CD4-positive, CD25-positive, alpha-beta regulatory T cell (primary cell): ENCODE measurements around the gene SFTPA1. TPM values are rescaled to one million over a fixed set of nuclear protein-coding genes. Genes with fewer than 3 reads are reported as not detected.
"Not testable (repeated sequence)": the region's sequence is repeated elsewhere in the genome, so short reads cannot be mapped to it uniquely, and the experiment has no call there.

Source experiments
- ATAC-seq, 2 donors: fragments of 150-1000 bp; cut with Tn5 transposase; one replicate each; pipeline ENCODE4 v1.10.0; 2021; ENCODE audit warnings: low read depth in 2 of 2, moderate number of reproducible peaks in 2 of 2, moderate library complexity in 1 of 2
- DNase-seq, 3 donors: peaks; one replicate each; pipeline versions ENCODE4 v3.0.0 to v3.0.0-alpha.2; 2012 to 2022; ENCODE audit warnings: mixed read lengths in 1 of 3
- H3K27ac ChIP-seq: one replicate; pipeline ENCODE4 v1.7.0; 2013; ENCODE audit warnings: mild to moderate bottlenecking, low read length; ENCODE audit not compliant: insufficient read depth, poor library complexity, severe bottlenecking
- H3K27me3 ChIP-seq: one replicate; pipeline ENCODE4 v1.7.0; 2013; ENCODE audit warnings: low read length; ENCODE audit not compliant: control insufficient read depth, insufficient read depth
- H3K36me3 ChIP-seq: one replicate; pipeline ENCODE4 v1.7.0; 2013; ENCODE audit warnings: mild to moderate bottlenecking, low read length, moderate library complexity; ENCODE audit not compliant: control insufficient read depth, insufficient read depth
- H3K4me1 ChIP-seq: 2 replicates; pipeline ENCODE4 v1.7.0; 2013; ENCODE audit warnings: mild to moderate bottlenecking, low read length; ENCODE audit not compliant: insufficient read depth, control insufficient read depth, poor library complexity, severe bottlenecking
- H3K4me3 ChIP-seq: one replicate; pipeline ENCODE4 v1.7.0; 2013; ENCODE audit warnings: low read depth, mild to moderate bottlenecking, low read length, moderate library complexity
- H3K9me3 ChIP-seq, 2 experiments: 1 replicate in 1 of 2; 2 replicates in 1 of 2; pipeline ENCODE4 v1.7.0; 2013; ENCODE audit warnings: low read length in 2 of 2, mild to moderate bottlenecking in 1 of 2, moderate library complexity in 1 of 2; ENCODE audit not compliant: control insufficient read depth in 2 of 2
- H3K27ac Mint-ChIP-seq, 3 donors: one replicate each; pipeline ENCODE4 v1.8.0; 2020 to 2022; ENCODE audit warnings: mild to moderate bottlenecking in 3 of 3, mixed read lengths in 3 of 3, moderate library complexity in 2 of 3
- H3K27me3 Mint-ChIP-seq: one replicate; pipeline ENCODE4 v1.8.0; 2022; ENCODE audit warnings: mild to moderate bottlenecking, mixed read lengths
- H3K36me3 Mint-ChIP-seq: one replicate; pipeline ENCODE4 v1.8.0; 2020; ENCODE audit warnings: mixed read lengths
- H3K4me1 Mint-ChIP-seq, 4 donors: one replicate each; pipeline ENCODE4 v1.8.0; 2020 to 2022; ENCODE audit warnings: mixed read lengths in 4 of 4, mild to moderate bottlenecking in 1 of 4
- H3K4me3 Mint-ChIP-seq, 4 donors: one replicate each; pipeline ENCODE4 v1.8.0; 2020 to 2022; ENCODE audit warnings: mild to moderate bottlenecking in 4 of 4, mixed read lengths in 4 of 4, moderate library complexity in 3 of 4
- H3K9me3 Mint-ChIP-seq, 7 donors: one replicate each; pipeline ENCODE4 v1.8.0; 2020 to 2022; ENCODE audit warnings: mixed read lengths in 7 of 7, mild to moderate bottlenecking in 3 of 7, moderate library complexity in 2 of 7
- polyA plus RNA-seq, 4 donors: library from polyadenylated mRNA; unstranded; fragments of 300-500 nt; fragmentation: Illumina TruSeq; gene quantifications; one replicate each; pipeline ENCODE4 v1.2.3, GENCODE V29; 2021
- total RNA-seq: library from RNA; stranded (reverse); gene quantifications from one replicate; pipeline ENCODE4 v1.2.3, GENCODE V29; 2022

SFTPA1 gene
- total and polyA plus RNA-seq, 5 donors from 2014 or later = not detected

GRCh38 chr10:79629955-79630327 lies 19.2 kb downstream of the SFTPA1 start:
- H3K4me1 ChIP-seq = no peaks in the 10 kb centered on the region
- H3K27ac Mint-ChIP-seq = no peak overlapping the region
- H3K36me3 Mint-ChIP-seq = no peaks in the 10 kb centered on the region
- no peaks in the 10 kb centered on the region for H3K36me3 ChIP-seq
- H3K27ac ChIP-seq = no peak overlapping the region
- H3K27me3 Mint-ChIP-seq = peaks cover 31% of the 10 kb centered on the region
- no peaks in the 10 kb centered on the region for H3K4me1 Mint-ChIP-seq
- no peak for ATAC-seq
- H3K27me3 ChIP-seq = peaks cover 5% of the 10 kb centered on the region
- peaks cover 6 to 7% of the 10 kb centered on the region in 2 experiments for H3K9me3 ChIP-seq
- peaks cover 0 to 10% (median 2%) of the 10 kb centered on the region in 7 donors for H3K9me3 Mint-ChIP-seq
- H3K4me3 Mint-ChIP-seq = no peak overlapping the region
- no peak for DNase-seq
- no peak overlapping the region for H3K4me3 ChIP-seq

GRCh38 chr10:79636654-79637199 lies 26.0 kb downstream of the SFTPA1 start:
- not testable (repeated sequence) for H3K4me3 Mint-ChIP-seq, H3K4me1 Mint-ChIP-seq, H3K9me3 ChIP-seq, H3K27ac Mint-ChIP-seq, H3K36me3 ChIP-seq, H3K27me3 ChIP-seq, H3K4me3 ChIP-seq, H3K9me3 Mint-ChIP-seq, H3K27ac ChIP-seq, ATAC-seq, H3K36me3 Mint-ChIP-seq, H3K4me1 ChIP-seq, DNase-seq
- H3K27me3 Mint-ChIP-seq = peaks cover 12% of the 10 kb centered on the region

- H3K4me1 ChIP-seq = no peaks in the 10 kb centered on the region
- Mint-ChIP-seq H3K36me3 (no peaks in the 10 kb centered on the region), H3K27me3 (peaks cover 7% of the 10 kb centered on the region), H3K9me3 (peaks cover 0 to 5% (median 0%) of the 10 kb centered on the region in 7 donors), H3K4me3 (no peak overlapping the region), H3K4me1 (no peaks in the 10 kb centered on the region), H3K27ac (no peak overlapping the region)
- no peaks in the 10 kb centered on the region for H3K36me3 ChIP-seq
- no peaks in the 10 kb centered on the region for H3K9me3 ChIP-seq
- no peak for DNase-seq
- peaks cover 2% of the 10 kb centered on the region for H3K27me3 ChIP-seq
- ATAC-seq = no peak
- no peak overlapping the region for H3K27ac ChIP-seq
- H3K4me3 ChIP-seq = no peak overlapping the region
These were observed 27.6 kb downstream of the SFTPA1 start for GRCh38 chr10:79638318-79638717.

- not testable (repeated sequence) for ATAC-seq, H3K4me1 Mint-ChIP-seq, H3K27ac ChIP-seq, H3K9me3 Mint-ChIP-seq, H3K4me3 ChIP-seq, H3K4me1 ChIP-seq, H3K36me3 ChIP-seq, DNase-seq, H3K9me3 ChIP-seq, H3K27me3 ChIP-seq, H3K27ac Mint-ChIP-seq, H3K36me3 Mint-ChIP-seq, H3K4me3 Mint-ChIP-seq
- peaks cover 25% of the 10 kb centered on the region for H3K27me3 Mint-ChIP-seq
These were observed 42.0 kb downstream of the SFTPA1 start for GRCh38 chr10:79652695-79653094.

- H3K9me3 Mint-ChIP-seq, H3K27ac Mint-ChIP-seq, H3K4me1 Mint-ChIP-seq, ATAC-seq, H3K27me3 Mint-ChIP-seq, H3K36me3 ChIP-seq, DNase-seq, H3K36me3 Mint-ChIP-seq, H3K4me1 ChIP-seq, H3K27me3 ChIP-seq, H3K4me3 ChIP-seq, H3K9me3 ChIP-seq, H3K4me3 Mint-ChIP-seq, H3K27ac ChIP-seq: not testable (repeated sequence)
These were observed 52.5 kb downstream of the SFTPA1 start for GRCh38 chr10:79663287-79663686.

GRCh38 chr10:79664686-79665085 lies 53.9 kb downstream of the SFTPA1 start:
- H3K9me3 Mint-ChIP-seq, ATAC-seq, H3K27me3 ChIP-seq, H3K36me3 ChIP-seq, H3K9me3 ChIP-seq, H3K4me1 ChIP-seq, DNase-seq, H3K27me3 Mint-ChIP-seq, H3K4me3 Mint-ChIP-seq, H3K4me1 Mint-ChIP-seq, H3K27ac ChIP-seq, H3K27ac Mint-ChIP-seq, H3K4me3 ChIP-seq, H3K36me3 Mint-ChIP-seq: not testable (repeated sequence)

Other genes starting within 250 kb of the SFTPA1 start
- 1.8 TPM for gene ZCCHC24, start 165.3 kb upstream of the SFTPA1 start, total RNA-seq
- under 1 TPM; 0.25 to 0.94 (median 0.66) TPM for gene ZCCHC24, start 165.3 kb upstream of the SFTPA1 start, polyA plus RNA-seq
- gene EIF5AL1, start 98.4 kb upstream of the SFTPA1 start, total RNA-seq = not detected
- gene EIF5AL1, start 98.4 kb upstream of the SFTPA1 start, polyA plus RNA-seq = under 1 TPM; 0.11 to 0.45 (median 0.25) TPM
- not detected for gene SFTPA2, start 50.5 kb upstream of the SFTPA1 start, total RNA-seq
- gene SFTPA2, start 50.5 kb upstream of the SFTPA1 start, polyA plus RNA-seq = not detected
- 2.4 TPM for gene NUTM2B, start 92.3 kb downstream of the SFTPA1 start, total RNA-seq
- gene NUTM2B, start 92.3 kb downstream of the SFTPA1 start, polyA plus RNA-seq = under 1 TPM in 3 of 4 donors, not detected in 1; 0.05 to 0.15 (median 0.08) TPM
- not detected for gene NUTM2E, start 215.8 kb downstream of the SFTPA1 start, total RNA-seq
- under 1 TPM in 1 of 4 donors, not detected in 3; 0.07 TPM for gene NUTM2E, start 215.8 kb downstream of the SFTPA1 start, polyA plus RNA-seq